Glutamatergic neuron (in vitro differentiated cells): ENCODE data around the gene BUD31. TPM values are rescaled to one million over a fixed set of nuclear protein-coding genes. Genes with fewer than 3 reads are reported as not detected.

Source experiments
- DNase-seq: peaks from one replicate; pipeline ENCODE4 v3.0.0; 2022
- H3K27ac Mint-ChIP-seq: one replicate; pipeline ENCODE4 v1.8.0; 2020; ENCODE audit warnings: mild to moderate bottlenecking, mixed read lengths, inconsistent platforms; ENCODE audit not compliant: unreplicated experiment
- H3K27me3 Mint-ChIP-seq: one replicate; pipeline ENCODE4 v1.8.0; 2020; ENCODE audit warnings: mild to moderate bottlenecking, moderate library complexity, mixed read lengths, inconsistent platforms; ENCODE audit not compliant: unreplicated experiment
- H3K36me3 Mint-ChIP-seq: one replicate; pipeline ENCODE4 v1.8.0; 2020; ENCODE audit warnings: mild to moderate bottlenecking, mixed read lengths, inconsistent platforms; ENCODE audit not compliant: unreplicated experiment
- H3K4me1 Mint-ChIP-seq: one replicate; pipeline ENCODE4 v1.8.0; 2020; ENCODE audit warnings: mild to moderate bottlenecking, low read depth, mixed read lengths, inconsistent platforms; ENCODE audit not compliant: unreplicated experiment
- H3K4me3 Mint-ChIP-seq: one replicate; pipeline ENCODE4 v1.8.0; 2020; ENCODE audit warnings: mild to moderate bottlenecking, mixed read lengths, inconsistent platforms; ENCODE audit not compliant: unreplicated experiment
- H3K9me3 Mint-ChIP-seq: one replicate; pipeline ENCODE4 v1.8.0; 2020; ENCODE audit warnings: mild to moderate bottlenecking, moderate library complexity, mixed read lengths, inconsistent platforms; ENCODE audit not compliant: unreplicated experiment
- CTCF ChIP-seq: fragments of 200-600 bp; sonication (generic); IDR thresholded peaks from one replicate; pipeline ENCODE4 v1.5.0; 2021; ENCODE audit not compliant: partially characterized antibody, unreplicated experiment
- total RNA-seq: library from RNA; stranded (reverse); fragmentation: NEBNext Ultra II Directional; extraction: Animal tissue kit (Norgen Biotek cat#: 25700); gene quantifications from one replicate; pipeline ENCODE4 v1.2.1, GENCODE V29; 2021; ENCODE audit not compliant: unreplicated experiment

The BUD31 gene
- total RNA-seq, 1 donor from 2014 or later = 73.9 TPM

GRCh38 chr7:99395616-99396327 is 13.0 kb upstream of the BUD31 start:
- Mint-ChIP-seq H3K4me3 (no peak overlapping the region), H3K4me1 (no peaks in the 10 kb centered on the region), H3K36me3 (no peaks in the 10 kb centered on the region), H3K27ac (no peak overlapping the region), H3K9me3 (peaks cover 9% of the 10 kb centered on the region), H3K27me3 (peaks cover 10% of the 10 kb centered on the region)
- no peak for DNase-seq
- no peak for TF ChIP-seq CTCF

GRCh38 chr7:99396418-99397296 is 12.1 kb upstream of the BUD31 start:
- TF ChIP-seq CTCF = no peak
- Mint-ChIP-seq H3K27me3 (peaks cover 10% of the 10 kb centered on the region), H3K4me3 (no peak overlapping the region), H3K4me1 (no peaks in the 10 kb centered on the region), H3K27ac (no peak overlapping the region), H3K9me3 (peaks cover 9% of the 10 kb centered on the region), H3K36me3 (no peaks in the 10 kb centered on the region)
- DNase-seq = no peak

DNA sequence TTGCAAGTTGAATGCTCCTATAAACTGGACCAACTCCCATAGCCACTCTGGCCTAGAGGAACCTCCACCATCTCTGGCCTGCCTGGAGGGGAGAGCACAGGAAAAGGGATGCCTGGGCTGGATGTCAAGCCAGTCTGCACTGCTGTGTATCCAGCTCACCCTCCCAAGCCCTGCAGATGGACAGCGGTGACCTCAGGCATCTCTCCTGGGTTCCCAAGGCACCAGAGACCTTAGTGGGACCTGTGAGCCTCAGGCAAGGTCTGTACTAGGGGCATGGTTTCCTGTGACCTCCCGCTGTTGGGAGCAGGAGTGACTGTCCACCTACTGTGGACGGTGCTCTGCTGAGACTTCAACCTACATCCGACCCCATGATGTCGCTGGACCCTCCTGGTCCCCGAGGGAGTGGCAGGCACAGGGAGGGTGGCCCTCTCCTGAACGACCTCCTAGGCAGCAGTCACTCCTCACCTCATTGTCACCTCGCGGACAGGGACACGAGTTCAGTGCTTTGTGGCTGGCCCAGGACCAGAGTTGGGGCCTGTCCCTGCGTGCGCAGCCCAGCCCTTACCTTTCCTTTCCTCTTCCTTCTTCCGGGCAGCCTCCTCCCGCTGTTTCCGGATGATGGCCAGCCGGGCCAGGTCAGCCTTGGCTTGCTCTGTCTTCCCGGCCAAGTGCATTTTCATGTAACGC is 11.3 kb upstream of the BUD31 start:
- no peak for DNase-seq
- H3K4me3 Mint-ChIP-seq = peak overlapping the region; percentile 16
- no peaks in the 10 kb centered on the region for H3K36me3 Mint-ChIP-seq
- TF ChIP-seq CTCF = no peak
- peaks cover 10% of the 10 kb centered on the region for H3K27me3 Mint-ChIP-seq
- peaks cover 9% of the 10 kb centered on the region for H3K9me3 Mint-ChIP-seq
- peak overlapping the region; percentile 1 for H3K27ac Mint-ChIP-seq
- no peaks in the 10 kb centered on the region for H3K4me1 Mint-ChIP-seq

GRCh38 chr7:99398891-99399445 is 9.8 kb upstream of the BUD31 start:
- Mint-ChIP-seq H3K4me3 (no peak overlapping the region), H3K4me1 (peaks cover 2% of the 10 kb centered on the region), H3K9me3 (peaks cover 5% of the 10 kb centered on the region), H3K27me3 (peaks cover 3% of the 10 kb centered on the region), H3K27ac (peak overlapping the region; percentile 77), H3K36me3 (peaks cover 6% of the 10 kb centered on the region)
- no peak for DNase-seq
- TF ChIP-seq CTCF = no peak
